ENCODE data around the gene ZNF420.
A peak's percentile ranks its signal among the peaks of the same experiment; 100 is the strongest.
"Not testable (repeated sequence)": the region's sequence is repeated elsewhere in the genome, so short reads cannot be mapped to it uniquely, and the experiment has no call there.

The ZNF420 gene

DNA sequence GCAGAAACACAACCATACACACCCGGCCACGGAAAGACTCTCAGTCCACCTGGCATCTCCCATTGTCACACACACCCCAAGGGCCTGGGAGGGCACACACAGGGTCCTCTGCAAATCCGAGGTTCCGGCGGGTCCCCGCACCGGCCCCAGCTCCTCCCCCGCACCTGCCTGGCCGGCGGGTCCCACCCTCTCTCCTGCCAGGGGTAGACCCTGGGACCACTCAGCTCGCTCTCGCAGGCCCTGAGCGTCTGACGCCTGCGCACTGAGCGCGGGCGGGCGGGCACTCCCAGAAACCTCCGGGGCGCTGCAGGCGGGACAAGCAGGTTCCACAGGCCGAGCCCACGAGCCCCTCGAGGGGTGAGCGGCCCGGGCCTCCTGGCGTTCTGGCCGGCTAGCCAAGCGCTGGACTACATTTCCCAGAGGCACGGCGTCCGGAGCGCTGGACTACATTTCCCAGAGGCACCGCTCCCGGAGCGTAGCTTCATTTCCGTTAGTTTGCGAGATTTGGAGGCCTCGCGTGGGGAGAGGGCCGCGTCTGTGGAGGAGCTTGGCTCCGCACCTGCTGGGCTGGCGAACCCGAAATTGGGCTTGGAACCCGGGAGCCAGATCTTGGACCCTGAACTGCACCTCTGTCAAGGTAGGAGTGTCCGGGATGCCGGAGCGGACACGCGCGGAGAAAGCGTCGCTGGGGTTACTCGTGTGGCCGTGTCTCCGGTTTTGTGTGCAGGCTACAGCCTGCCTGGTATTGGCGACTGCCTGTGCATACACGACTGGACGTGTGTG is at the start of gene ZNF420:
Gene ZNF420, plus strand, starts transcription at position 500 of the 783 bp plus-strand sequence. CDS start 10,686 bp downstream, outside the sequence.
- DNase-seq (ENCODE audit: extremely low spot score, insufficient read length, low read depth) (peak; percentile 71), FAIRE-seq (peak; percentile 98)

DNA sequence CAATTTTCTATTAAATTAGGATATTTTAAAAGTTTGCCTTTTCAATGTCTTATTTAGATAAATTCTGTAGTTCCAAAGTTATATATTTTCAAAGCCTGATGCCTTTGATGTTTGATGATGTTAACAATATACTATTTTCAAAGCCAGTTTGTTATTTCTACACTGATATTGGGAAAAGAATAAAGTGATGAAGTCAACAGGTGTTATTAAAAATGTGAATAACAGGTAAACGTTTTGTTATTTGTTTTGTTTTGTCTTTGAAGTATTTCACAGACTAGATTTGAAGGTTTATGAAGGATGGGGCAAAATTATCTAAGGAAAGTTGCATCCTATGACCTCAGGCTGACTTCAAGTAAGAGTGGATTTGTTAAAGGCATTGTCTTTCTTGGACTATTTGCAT is 33.1 kb upstream of the ZNF420 start:
- no peak for FAIRE-seq
- DNase-seq (ENCODE audit: extremely low spot score, insufficient read length, low read depth), result no peak

DNA sequence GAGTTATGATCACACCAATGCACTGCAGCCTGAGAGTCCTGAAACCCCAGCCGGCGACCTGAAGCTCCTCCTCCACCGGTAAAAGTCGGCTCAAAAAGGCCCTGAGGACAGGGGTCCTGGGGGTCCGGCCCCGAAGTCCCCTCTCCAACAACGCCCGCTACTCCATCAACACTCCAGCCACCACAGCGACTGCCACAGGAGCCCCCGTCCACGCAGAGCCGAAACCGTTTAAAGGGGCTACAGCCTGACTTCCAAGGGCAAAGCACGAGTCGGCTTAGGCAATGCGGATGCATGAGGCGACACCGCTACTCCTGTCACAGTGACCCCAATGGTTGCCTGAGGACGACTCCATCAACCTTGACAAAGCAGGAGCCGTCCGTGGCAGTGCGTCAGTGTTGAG is 22.9 kb upstream of the ZNF420 start:
- DNase-seq (ENCODE audit: extremely low spot score, insufficient read length, low read depth) (no peak), FAIRE-seq (no peak)

DNA sequence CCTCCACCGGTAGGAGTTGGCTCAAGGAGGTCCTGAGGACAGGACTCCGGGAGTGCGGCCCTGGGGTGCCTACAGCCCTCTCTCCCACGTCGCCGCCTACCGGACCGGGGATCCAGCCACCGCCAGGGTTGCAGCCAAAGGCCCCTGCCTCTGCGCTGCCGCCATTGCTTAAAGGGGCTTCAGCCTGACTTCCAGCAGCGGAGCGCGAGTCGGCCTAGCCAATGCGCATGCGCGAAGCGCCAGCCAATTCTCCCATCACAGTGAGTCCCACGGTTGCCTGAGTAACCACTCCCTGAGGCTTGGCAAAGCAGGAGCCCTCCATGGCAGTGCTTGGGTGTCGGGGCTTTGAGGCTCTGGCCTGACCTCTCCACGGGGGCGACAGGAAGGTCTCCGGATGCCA is 21.5 kb upstream of the ZNF420 start:
- DNase-seq (ENCODE audit: extremely low spot score, insufficient read length, low read depth) (no peak), FAIRE-seq (no peak)

DNA sequence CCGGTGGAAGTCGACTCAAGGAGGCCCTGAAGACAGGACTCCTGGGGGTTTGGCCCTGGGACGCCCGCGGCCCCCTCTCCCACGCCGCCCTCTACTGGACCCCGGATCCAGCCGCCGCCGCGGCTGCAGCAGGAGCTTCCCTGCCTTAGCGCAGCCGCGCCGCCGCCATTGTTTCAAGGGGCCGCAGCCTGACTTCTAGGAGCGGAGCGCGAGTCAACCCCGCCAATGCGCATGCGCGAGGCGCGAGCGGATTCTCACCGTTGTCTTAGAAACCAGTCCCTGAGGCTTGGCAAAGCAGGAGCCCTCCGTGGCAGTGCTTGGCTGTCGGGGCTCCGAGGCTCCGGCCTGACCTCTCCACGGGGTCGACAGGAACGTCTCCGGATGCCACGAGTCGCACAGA is 19.1 kb upstream of the ZNF420 start:
- no peak for DNase-seq (ENCODE audit: extremely low spot score, insufficient read length, low read depth)
- FAIRE-seq, result no peak

DNA sequence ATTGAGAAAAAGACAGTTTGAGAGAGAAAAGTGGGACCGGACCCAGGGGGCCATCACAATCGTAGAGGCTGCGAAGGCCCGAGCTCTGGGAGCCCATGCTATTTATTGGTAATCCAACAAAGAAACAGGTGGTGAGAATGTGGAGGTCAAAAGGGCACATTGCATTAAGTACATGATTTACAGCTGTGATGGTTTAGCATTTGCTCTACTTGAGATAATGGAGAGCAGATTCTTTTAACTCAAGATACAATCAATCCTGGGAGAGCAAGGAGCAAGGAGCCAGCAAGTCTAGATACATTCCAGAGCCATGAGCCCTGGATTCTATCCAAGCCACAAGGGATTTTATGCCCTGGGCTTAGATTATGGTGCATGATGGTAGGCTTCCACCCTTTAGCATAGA is 13.3 kb upstream of the ZNF420 start:
- not testable (repeated sequence) for DNase-seq (ENCODE audit: extremely low spot score, insufficient read length, low read depth); FAIRE-seq

DNA sequence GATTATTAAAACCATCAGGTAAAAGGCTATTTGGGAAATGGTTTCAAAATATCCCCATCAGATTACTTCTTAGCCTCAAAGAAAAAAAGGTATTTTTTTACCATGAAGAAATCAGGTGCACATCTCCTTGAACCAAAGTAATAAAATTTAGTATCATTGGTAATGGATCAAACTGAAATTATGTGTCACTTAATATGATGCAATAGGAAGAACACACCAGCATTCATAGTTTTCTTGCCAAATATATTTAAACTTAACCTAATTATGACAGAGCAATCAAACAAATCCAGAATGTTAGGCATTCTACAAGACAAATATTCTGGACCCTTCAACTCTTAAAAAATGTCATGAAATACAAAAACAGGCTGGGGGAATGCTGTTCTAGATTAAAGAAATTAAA is 4.1 kb upstream of the ZNF420 start:
- DNase-seq (ENCODE audit: extremely low spot score, insufficient read length, low read depth) (no peak), FAIRE-seq (no peak)

DNA sequence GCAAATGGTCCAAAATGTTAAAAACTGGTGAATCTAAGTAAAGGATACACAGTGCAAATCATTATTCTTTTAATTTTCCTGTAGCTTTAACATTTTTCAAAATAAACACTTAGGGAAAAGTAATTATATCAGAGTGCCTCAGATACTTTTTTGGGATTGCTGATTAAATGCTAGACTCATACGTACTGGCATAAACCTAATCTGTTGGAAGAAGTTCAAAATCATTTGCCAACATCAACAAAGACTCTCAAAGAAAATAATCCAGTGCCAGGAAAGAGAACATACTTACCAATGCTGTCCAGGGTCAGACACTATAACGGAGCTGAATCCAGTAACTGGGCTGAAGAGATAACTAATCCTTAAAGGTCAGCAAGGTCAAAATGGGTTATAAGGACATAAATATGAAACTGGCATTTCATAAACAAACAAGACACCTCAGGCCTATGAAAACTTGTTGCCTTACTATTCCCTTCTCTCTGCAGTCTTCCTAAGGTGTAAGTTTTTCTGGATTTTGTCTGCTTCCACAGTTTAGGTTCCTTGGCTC is 3.3 kb upstream of the ZNF420 start:
- FAIRE-seq (no peak), DNase-seq (ENCODE audit: extremely low spot score, insufficient read length, low read depth) (no peak)

DNA sequence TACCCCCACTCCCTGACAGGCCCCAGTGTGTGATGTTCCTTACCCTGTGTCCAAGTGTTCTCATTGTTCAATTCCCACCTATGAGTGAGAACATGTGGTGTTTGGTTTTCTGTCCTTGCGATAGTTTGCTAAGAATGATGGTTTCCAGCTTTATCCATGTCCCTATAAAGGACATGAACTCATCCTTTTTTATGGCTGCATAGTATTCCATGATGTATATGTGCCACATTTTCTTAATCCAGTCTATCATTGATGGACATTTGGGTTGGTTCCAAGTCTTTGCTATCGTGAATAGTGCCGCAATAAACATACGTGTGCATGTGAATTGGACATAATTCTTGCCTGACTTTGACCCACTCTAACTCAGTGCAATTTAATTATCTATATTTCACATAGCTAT is 1.7 kb upstream of the ZNF420 start:
- FAIRE-seq, result not testable (repeated sequence)

DNA sequence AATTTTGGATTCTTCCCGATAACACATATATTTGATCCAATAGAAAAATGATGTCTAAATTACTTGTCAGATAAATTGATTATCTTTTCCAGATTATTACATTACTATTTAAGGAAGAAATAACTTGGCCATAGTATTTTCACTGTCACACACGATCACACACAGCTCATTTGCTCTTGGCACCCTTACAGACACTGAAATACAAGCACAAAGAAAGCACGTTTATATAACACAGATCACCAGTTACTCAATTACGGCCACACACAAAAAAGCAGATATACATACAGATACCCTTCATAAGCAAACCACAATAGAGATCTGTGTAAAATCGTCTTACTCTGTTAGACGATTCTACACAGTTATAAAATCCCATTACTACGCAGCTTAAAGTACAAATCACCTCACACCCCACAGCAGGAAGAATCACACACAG is 716 bp upstream of the ZNF420 start:
- no peak for DNase-seq (ENCODE audit: extremely low spot score, insufficient read length, low read depth)
- FAIRE-seq, result no peak

More for the DNA sequence above, 1.7 kb upstream of the ZNF420 start:
- DNase-seq (ENCODE audit: extremely low spot score, insufficient read length, low read depth), result not testable (repeated sequence)

DNA sequence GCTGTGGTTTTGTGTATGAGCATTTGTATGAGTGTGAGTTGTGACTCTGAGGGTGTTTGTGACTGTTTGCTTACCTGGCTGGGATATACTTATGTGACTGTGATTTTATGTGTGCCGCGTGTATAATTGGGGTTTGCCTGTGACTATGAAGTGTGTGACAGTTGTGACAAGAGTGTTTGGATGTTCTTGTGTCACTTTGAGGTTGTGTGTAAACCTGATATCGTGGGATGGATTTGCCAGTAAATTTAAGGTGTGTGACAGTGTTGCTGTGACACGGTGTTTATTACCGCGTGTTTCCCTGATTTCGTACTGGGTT is 442 bp downstream of the ZNF420 start:
- DNase-seq (ENCODE audit: extremely low spot score, insufficient read length, low read depth) (no peak), FAIRE-seq (no peak)

DNA sequence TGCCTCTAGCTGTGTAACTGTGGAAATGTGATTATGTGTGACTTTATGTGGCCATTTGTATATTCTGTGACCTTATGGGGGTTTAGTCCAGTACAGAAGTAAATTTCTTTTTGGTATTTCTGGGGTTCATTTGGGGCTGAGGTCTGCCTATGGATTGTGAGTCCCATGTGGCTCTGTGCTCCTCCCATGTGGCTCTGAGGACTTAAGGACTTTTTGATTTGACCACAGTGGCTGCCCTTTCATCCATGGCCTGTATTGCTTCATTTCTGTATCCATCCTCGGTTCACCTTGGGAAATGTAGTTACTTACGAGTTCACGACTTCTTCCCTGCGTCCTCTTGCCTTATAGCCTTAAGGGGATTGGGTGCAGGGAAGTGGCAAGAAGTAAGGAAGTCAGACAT is 1.0 kb downstream of the ZNF420 start:
- DNase-seq (ENCODE audit: extremely low spot score, insufficient read length, low read depth) (no peak), FAIRE-seq (no peak)

DNA sequence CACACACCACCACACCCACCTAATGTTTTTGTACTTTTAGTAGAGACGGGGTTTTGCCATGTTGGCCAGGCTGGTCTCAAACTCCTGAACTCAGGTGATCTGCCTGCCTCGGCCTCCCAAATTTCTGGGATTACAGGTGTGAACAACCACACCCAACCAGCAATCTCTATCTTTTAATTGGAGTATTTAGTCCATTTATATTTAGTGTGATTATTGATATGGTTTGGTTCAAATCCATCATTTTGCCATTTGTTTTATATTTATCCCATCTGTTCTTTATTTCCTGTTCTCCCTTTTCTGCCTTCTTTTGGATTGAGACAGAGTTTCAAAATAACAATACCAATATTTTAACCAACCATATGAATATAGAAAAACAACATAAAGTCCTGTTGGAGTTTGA is 4.1 kb downstream of the ZNF420 start:
- FAIRE-seq, result no peak

DNA sequence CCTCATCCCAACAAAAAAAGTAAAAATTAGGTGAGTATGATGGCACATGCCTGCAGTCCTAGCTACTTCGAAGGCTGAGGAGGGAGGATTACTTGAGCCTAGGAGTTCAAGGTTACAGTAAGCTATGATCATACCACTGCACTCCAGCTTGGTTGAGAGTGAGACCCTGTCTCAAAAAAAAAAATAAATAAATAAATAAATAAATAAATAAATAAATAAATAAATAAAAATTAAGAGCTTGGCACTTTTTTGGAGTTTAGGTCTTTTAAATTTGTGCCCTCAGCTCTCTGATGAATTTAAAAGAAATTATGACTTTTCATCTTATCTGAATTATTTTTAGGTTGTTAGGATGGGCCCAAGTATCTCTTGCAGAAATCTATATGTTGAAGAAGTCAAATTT is 8.9 kb downstream of the ZNF420 start:
- DNase-seq (ENCODE audit: extremely low spot score, insufficient read length, low read depth) (no peak), FAIRE-seq (no peak)

More for the DNA sequence above, 4.1 kb downstream of the ZNF420 start:
- no peak for DNase-seq (ENCODE audit: extremely low spot score, insufficient read length, low read depth)

DNA sequence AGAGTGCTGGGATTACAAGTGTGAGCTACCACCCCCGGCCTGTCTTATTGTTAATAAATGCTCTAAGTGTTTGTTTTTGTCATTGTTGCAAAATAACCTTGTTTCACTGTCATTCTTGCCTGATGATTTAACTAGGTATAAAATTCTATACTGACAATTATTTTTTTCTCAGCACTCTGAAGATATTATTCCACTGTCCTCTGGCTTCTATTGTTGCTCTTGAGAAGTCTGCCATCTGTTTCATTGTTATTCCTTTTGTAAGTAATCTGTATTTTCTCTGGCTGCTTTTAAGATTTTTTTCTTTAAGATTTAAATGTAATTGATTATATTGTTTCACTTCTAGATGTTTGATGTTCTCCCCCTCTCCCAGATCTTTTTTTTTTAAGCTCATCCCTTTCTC is 17.6 kb downstream of the ZNF420 start:
- DNase-seq (ENCODE audit: extremely low spot score, insufficient read length, low read depth) (no peak), FAIRE-seq (no peak)

DNA sequence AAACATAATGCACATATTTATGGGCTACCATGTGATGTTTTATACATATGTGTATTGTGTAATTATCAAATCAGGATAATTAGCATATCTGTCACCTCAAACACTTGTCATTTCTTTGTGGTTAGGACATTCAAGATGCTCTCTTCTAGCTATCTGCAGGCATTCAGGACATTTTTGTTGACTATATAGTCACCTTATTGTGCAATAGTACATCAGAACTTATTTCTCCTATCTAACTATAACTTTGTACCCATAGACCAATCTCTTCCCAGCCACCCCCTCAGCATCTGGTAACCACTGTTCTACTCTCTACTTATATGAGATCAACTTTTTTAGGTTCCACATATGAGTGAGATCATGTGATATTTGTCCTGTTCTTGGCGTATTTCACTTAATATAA is 20.3 kb downstream of the ZNF420 start:
- no peak for DNase-seq (ENCODE audit: extremely low spot score, insufficient read length, low read depth)
- FAIRE-seq, result no peak

DNA sequence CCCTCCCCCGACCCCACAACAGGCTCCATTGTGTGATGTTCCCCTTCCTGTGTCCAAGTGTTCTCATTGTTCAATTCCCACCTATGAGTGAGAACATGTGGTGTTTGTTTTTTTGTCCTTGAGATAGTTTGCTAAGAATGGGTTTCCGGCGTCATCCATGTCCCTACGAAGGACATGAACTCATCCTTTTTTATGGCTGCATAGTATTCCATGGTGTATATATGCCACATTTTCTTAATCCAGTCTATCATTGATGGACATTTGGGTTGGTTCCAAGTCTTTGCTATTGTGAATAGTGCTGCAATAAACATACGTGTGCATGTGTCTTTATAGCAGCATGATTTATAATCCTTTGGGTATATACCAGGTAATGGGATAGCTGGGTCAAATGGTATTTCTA is 25.9 kb downstream of the ZNF420 start:
- DNase-seq (ENCODE audit: extremely low spot score, insufficient read length, low read depth); FAIRE-seq: not testable (repeated sequence)

DNA sequence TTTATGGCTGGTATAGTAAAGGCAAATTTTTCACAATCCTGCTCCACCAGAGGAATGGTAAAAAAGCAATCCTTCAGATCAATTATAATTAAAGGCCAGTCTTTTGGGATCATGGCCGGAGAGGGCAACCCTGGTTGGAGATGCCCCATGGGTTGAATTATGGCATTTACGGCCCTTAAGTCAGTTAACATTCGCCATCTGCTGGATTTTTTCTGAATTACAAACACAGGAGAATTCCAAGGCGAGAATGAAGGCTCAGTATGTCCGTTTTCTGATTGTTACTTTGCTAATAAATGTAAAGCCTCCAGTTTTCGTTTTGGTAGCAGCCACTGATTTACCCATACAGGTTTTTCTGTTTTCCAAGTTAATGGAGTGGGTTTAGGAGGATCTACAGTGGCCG is 33.5 kb downstream of the ZNF420 start:
- FAIRE-seq, result not testable (repeated sequence)

DNA sequence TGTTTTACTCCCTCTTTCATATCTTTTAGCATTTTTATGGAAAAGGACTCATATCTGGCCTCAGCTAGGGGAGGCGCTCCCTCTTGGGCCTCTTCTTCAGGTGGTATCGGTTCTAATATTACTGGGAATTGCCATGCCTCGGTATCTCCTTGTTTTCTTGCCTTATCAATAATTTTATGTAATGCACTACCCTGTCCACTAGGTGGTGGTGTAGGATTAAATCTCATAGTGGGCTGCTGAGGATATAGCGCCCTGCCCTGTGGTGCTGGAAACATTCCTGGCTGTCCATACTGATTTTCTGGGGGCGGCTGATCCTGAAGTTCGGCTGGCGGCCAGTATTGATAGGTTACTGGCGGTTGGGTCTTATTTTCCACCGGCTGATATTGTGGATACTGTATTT is 35.8 kb downstream of the ZNF420 start:
- FAIRE-seq, result no peak
- no peak for DNase-seq (ENCODE audit: extremely low spot score, insufficient read length, low read depth)

More for the DNA sequence above, 33.5 kb downstream of the ZNF420 start:
- DNase-seq (ENCODE audit: extremely low spot score, insufficient read length, low read depth), result not testable (repeated sequence)

DNA sequence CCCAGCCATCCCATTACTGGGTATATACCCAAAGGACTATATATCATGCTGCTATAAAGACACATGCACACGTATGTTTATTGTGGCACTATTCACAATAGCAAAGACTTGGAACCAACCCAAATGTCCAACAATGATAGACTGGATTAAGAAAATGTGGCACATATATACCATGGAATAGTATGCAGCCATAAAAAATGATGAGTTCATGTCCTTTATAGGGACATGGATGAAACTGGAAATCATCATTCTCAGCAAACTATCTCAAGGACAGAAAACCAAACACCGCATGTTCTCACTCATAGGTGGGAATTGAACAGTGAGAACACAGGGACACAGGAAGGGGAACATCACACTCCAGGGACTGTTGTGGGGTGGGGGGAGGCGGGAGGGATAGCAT is 43.9 kb downstream of the ZNF420 start:
- FAIRE-seq; DNase-seq (ENCODE audit: extremely low spot score, insufficient read length, low read depth): not testable (repeated sequence)

DNA sequence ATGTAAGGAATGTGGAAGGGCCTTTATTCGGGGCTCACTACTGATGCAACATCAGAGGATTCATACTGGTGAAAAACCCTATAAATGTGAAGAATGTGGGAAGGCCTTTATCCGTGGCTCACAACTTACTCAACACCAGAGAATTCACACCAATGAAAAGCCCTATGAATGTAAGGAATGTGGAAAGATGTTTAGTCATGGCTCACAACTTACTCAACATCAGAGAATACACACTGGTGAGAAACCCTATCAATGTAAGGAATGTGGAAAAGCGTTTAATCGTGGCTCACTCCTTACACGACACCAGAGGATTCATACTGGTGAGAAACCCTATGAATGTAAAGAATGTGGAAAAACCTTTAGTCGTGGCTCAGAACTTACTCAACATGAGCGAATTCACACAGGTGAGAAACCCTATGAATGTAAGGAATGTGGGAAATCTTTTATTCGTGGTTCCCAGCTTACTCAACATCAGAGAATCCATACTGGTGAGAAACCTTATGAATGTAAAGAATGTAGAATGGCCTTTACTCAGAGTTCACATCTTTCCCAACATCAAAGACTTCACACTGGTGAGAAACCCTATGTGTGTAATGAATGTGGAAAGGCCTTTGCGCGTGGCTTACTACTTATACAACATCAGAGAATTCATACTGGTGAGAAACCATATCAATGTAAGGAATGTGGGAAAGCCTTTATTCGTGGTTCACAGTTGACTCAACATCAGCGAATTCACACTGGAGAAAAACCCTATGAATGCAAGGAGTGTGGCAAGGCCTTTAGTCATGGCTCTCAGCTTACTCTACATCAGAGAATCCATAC is 50.0 kb downstream of the ZNF420 start:
- no peak for FAIRE-seq
- DNase-seq (ENCODE audit: extremely low spot score, insufficient read length, low read depth), result no peak

All from GM18507 (cell line).